Esophagus squamous epithelium (tissue), 4 donors: ENCODE measurements around the gene PTPRJ.

Source experiments
- CTCF ChIP-seq, 6 experiments: fragments of 450-650 bp in 4 of 6; fragments of 200-600 bp in 2 of 6; sonication (generic) in 2 of 6; IDR thresholded peaks; one replicate each; pipeline ENCODE4 v1.5.1; 2016 to 2019; ENCODE audit warnings: antibody characterized with exemption in 6 of 6, mild to moderate bottlenecking in 4 of 6, moderate library complexity in 4 of 6
- POLR2A ChIP-seq, 4 donors: fragments of 450-650 bp; IDR thresholded peaks; one replicate each; pipeline ENCODE4 v1.6.1; 2017; ENCODE audit warnings: antibody characterized with exemption in 4 of 4, mild to moderate bottlenecking in 4 of 4, moderate library complexity in 3 of 4

- no peak for TF ChIP-seq CTCF (IDR thresholded peaks at IDR 0.05)
- no peak for TF ChIP-seq POLR2A (IDR thresholded peaks at IDR 0.05)
Observed at GRCh38 chr11:48047616-48048015, 67.3 kb downstream of the PTPRJ start.
